HepG2 (cell line): ENCODE measurements around the gene SRF.

Experiments
- CBFB ChIP-seq: sonication (generic); formaldehyde crosslinking; IDR thresholded peaks from 2 replicates; pipeline ENCODE4 v1.4.0; 2020; ENCODE audit warnings: missing genetic modification reagents
- ISX ChIP-seq: sonication (generic); formaldehyde crosslinking; conservative IDR thresholded peaks from 2 replicates; pipeline ENCODE4 v1.5.0; 2020; ENCODE audit warnings: missing genetic modification reagents
- PREB ChIP-seq: sonication (generic); formaldehyde crosslinking; IDR thresholded peaks from 2 replicates; pipeline ENCODE4 v1.4.0; 2020; ENCODE audit warnings: missing genetic modification reagents
- SCMH1 ChIP-seq: sonication (generic); formaldehyde crosslinking; IDR thresholded peaks from 2 replicates; pipeline ENCODE4 v1.9.0; 2021; ENCODE audit warnings: missing genetic modification reagents, mild to moderate bottlenecking, borderline replicate concordance
- TAF15 ChIP-seq: fragments of 200-400 bp; formaldehyde crosslinking; IDR thresholded peaks from one replicate; pipeline ENCODE4 v1.6.1; 2018; ENCODE audit warnings: mild to moderate bottlenecking, low read depth, low read length; ENCODE audit not compliant: poor library complexity, severe bottlenecking
- TARDBP ChIP-seq: sonication (generic); formaldehyde crosslinking; IDR thresholded peaks from 2 replicates; pipeline ENCODE4 v1.8.0; 2022; ENCODE audit warnings: mild to moderate bottlenecking, missing genetic modification reagents
- ZBTB26 ChIP-seq: IDR thresholded peaks from 2 replicates; pipeline ENCODE4 v1.6.1; 2016; ENCODE audit warnings: missing compliant biosample characterization, missing genetic modification reagents, borderline replicate concordance
- ZBTB4 ChIP-seq: sonication (generic); formaldehyde crosslinking; IDR thresholded peaks from 2 replicates; pipeline ENCODE4 v1.4.0; 2020; ENCODE audit warnings: missing genetic modification reagents, mild to moderate bottlenecking, borderline replicate concordance
- ZHX1 ChIP-seq: sonication (generic); formaldehyde crosslinking; IDR thresholded peaks from 2 replicates; pipeline ENCODE4 v1.8.1; 2022; ENCODE audit warnings: low read depth, mild to moderate bottlenecking, missing genetic modification reagents
- ZNF496 ChIP-seq: sonication (generic); formaldehyde crosslinking; IDR thresholded peaks from 2 replicates; pipeline ENCODE4 v1.8.1; 2023; ENCODE audit warnings: mild to moderate bottlenecking, moderate library complexity, missing genetic modification reagents; ENCODE audit not compliant: insufficient replicate concordance

- TF ChIP-seq ZBTB26 (0 out of 2 replicates have a peak, but pooled peaks have one; percentile 19), ZNF496 (CRISPR knock-in tag) (no peak), TAF15 (no peak), ZBTB4 (CRISPR knock-in tag) (no peak), SCMH1 (CRISPR knock-in tag) (no peak), ZHX1 (no peak), ISX (CRISPR knock-in tag) (no peak), CBFB (CRISPR knock-in tag) (no peak), TARDBP (no peak), PREB (CRISPR knock-in tag) (no peak)
Observed at GRCh38 chr6:43172104-43173007, 1.3 kb downstream of the SRF start.
